Hematopoietic multipotent progenitor cell treated with erythropoietin and hydrocortisone succinate and interleukin-3 and kit ligand, for 17 days (in vitro differentiated cells): ENCODE data around the gene HMGB4.

Experiments
- DNase-seq: peaks from one replicate; pipeline ENCODE4 v3.0.0-alpha.2; 2015; ENCODE audit warnings: low spot score

The HMGB4 gene, protein sequence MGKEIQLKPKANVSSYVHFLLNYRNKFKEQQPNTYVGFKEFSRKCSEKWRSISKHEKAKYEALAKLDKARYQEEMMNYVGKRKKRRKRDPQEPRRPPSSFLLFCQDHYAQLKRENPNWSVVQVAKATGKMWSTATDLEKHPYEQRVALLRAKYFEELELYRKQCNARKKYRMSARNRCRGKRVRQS

DNA sequence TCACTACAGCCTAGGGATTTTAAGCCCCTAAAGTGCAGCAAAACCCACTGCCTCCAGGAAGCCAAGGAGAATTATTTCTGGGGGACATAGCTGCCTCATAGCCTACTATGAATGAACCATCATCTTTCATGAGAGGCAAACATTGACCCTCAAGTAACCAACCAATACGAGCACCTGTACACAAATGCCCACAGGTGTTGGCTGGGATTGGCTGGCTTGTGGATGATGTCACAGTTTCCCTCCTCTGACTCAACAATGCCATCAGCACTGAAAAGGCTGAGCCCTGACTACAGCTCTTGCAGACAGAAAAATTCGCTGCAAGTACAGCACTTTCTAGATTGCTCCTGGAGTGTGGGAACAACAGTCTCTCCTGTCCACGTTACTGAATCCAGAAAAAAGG is at the start of gene HMGB4:
Gene HMGB4 (plus strand): TSS at position 301 of the 400 bp plus-strand sequence. CDS start 113 bp downstream, outside the sequence.
- DNase-seq: no peak

- DNase-seq: no peak
Measured at GRCh38 chr1:33814166-33814565, 49.7 kb upstream of the HMGB4 start.

GRCh38 chr1:33815061-33815460 is 48.8 kb upstream of the HMGB4 start:
- DNase-seq: no peak

GRCh38 chr1:33818071-33818470 is 45.8 kb upstream of the HMGB4 start:
- DNase-seq: no peak

GRCh38 chr1:33819290-33819912 is 44.5 kb upstream of the HMGB4 start:
- no peak for DNase-seq

DNA sequence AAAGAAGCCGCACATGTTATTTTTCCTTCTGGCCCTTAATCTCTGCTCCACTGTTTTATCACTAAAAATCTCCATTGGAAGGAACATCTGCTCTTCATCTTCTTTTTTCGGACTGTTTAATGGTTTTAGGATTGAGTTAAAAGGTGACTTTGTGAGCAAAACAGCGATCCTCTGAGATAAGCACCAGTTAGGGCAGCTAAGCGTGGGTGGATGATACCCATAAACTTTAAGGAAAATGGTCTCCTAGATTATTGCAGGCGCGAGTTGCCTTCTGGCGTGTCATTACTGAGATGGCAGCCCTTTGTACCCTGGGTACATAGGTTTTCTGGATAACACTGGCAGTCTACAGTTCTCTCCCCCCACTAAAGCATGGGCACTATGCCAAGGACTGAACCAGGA is 44.0 kb upstream of the HMGB4 start:
- no peak for DNase-seq

GRCh38 chr1:33820804-33821203 is 43.1 kb upstream of the HMGB4 start:
- no peak for DNase-seq

GRCh38 chr1:33821291-33821690 is 42.6 kb upstream of the HMGB4 start:
- DNase-seq: no peak

- no peak for DNase-seq
Measured at GRCh38 chr1:33822396-33822795, 41.5 kb upstream of the HMGB4 start.

GRCh38 chr1:33823401-33823800 is 40.5 kb upstream of the HMGB4 start:
- DNase-seq: no peak

GRCh38 chr1:33823830-33824229 is 40.0 kb upstream of the HMGB4 start:
- no peak for DNase-seq

DNA sequence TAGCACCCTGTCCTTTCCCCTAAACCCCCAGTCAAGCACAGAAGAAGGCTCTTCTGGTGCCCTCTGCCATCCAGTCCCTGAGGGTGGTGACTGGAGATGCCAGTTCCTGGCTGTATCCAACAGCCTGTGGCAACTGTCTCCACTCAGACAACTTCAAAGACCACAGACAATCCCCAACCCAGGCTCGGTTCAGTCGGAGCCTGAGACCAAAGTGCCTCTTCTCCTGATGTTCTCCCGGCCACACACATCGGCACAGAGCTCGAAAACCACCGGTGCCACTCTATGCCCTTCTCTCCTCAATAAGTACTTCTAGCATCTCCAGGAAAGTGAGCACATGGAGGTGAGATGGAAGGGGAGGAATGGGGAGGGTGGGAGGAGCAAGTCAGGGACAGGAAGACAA is 39.6 kb upstream of the HMGB4 start:
- no peak for DNase-seq

DNA sequence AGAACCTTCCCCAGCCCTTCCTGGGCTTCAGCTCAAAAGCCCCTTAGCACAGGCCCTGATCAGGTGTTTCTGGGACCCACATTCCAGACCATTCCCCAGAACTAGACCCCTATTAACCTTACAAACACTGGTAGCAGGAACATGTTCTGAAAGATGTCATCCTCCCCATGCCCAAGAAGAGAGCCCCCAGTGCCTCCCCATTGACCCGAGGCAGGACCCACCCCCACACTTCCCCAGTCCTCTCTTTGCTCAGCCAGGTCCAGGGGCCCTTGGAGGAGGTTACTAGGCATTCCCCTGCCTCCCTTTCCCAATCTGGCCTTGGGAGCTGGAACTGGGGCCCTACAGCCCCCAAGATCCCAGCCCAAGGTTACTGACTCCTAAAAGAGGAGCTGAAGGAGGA is 38.9 kb upstream of the HMGB4 start:
- no peak for DNase-seq

DNA sequence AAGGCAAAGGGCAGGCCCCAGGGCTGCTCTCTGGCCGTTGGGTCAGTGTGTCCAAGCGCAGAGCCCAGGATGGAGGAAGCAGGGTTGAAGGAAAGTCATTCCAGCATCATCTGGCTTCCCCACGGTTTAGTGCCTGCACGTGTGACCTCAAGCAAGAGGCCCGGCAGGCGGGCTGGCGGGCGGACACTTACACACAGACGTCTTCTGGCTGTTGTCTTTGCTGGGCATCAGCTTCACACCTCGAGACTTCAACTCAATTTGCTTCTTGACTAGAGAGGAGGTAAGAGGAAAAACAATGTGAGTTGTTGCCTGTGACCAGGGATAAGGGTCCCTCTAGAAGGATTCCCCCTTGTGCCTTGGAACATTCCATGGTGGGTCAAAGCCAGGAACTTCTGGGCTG is 38.4 kb upstream of the HMGB4 start:
- no peak for DNase-seq

DNA sequence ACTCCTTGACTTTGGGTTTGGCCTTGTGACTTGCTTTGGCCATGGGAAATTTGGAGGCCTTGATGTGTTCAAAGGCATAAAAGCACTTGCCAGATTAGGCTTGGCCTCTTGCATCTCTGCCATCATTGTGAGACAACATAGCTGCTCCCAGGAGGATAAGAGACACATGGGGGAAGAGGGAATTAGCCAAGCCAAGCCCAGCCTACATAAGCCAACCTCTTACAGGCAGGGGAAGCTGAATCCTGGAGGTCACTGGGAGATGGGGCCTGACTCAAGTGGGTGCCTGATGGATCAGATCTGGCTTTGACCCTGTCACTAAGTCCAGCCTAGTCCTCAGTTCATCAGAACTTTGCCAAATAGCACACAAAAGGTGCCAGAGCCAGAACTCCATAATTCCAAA is 37.6 kb upstream of the HMGB4 start:
- no peak for DNase-seq

DNA sequence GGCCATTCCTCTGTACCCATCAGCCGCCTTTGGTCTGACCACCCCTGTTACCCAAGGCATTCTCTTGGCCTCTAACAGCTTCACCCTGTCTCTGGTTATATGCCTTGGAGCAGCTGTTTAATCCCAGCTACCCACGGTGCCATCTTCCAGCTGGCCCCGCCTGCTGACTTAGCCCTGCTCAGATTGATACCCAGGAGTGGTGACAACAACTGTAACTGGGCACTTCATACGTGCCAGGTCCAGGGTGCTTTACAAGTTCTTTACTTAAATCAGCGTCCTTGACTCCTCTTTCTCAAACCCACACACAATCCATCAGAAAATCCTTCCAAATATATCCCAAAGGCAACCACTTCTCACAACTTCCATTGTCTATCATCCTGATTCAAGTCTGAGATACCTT is 37.2 kb upstream of the HMGB4 start:
- DNase-seq: no peak

DNA sequence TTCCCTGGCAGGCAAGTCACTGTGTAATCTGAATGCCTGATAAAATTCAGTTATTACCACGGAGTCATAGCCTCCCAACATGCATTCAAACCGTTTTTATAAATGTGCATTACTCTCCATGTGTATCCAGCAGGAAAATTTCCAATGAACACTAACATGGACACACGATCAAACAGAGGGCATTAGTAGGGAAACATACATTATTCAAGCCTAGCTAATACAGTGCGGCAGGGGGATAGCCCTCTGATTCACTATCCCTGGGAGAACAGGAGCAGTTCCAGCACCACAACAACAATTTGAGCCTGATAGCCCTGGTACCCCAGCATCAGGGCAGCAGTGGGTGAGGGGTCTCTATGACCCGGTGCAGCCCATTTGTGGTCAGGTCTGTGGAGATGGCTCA is 35.8 kb upstream of the HMGB4 start:
- DNase-seq: no peak

DNA sequence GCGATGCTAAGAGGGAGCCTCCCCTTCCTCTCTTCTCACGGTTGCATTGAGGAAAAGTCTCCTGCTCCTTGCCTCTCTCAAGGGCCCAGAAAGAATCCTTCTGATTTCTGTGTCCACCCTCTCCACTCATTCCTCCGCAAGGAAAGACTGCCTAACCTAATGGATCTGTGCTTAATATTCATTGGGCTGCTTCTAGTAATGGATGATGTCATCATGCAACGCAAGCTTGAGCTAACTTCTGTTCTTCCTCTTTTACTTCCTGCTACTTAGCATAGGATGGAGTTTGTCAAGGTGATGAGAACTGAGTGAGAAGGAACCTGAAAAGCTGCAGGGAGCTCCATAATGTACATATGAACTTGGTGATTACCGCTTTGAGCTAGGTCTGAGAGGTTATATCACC is 35.2 kb upstream of the HMGB4 start:
- no peak for DNase-seq

GRCh38 chr1:33836911-33837310 is 27.0 kb upstream of the HMGB4 start:
- no peak for DNase-seq

DNA sequence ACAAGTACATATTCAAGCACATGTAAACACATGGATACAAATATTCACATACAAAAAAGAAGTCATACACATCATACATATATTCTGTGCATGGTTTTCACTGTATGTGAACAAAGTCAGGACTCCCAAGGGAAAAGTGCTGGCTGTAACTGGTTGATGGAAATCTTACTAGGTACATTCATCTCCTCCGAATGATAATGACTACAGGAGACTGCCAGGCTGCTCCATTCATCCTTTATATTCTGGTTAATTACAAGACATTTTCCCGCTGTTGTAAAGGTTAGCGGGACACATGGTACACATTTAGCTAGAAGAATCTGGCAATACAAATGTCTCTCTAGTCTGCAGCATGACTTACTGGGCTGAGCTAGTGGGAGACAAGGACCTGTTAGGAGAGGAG is 26.2 kb upstream of the HMGB4 start:
- DNase-seq: no peak

- DNase-seq: no peak
Measured at GRCh38 chr1:33841494-33841893, 22.4 kb upstream of the HMGB4 start.

GRCh38 chr1:33842348-33842747 is 21.5 kb upstream of the HMGB4 start:
- no peak for DNase-seq

- no peak for DNase-seq
Measured at GRCh38 chr1:33844166-33844565, 19.7 kb upstream of the HMGB4 start.

GRCh38 chr1:33846861-33847260 is 17.0 kb upstream of the HMGB4 start:
- no peak for DNase-seq
